GM12801 (cell line): Measurements from ENCODE around the gene SFXN5.

Source experiments
- TF ChIP-seq, protein P1 (sequence below): IDR thresholded peaks from one replicate; pipeline ENCODE4 v1.5.1; 2011; ENCODE audit warnings: control low read depth; ENCODE audit not compliant: insufficient read length; ENCODE audit errors: extremely low read depth

The SFXN5 gene

DNA sequence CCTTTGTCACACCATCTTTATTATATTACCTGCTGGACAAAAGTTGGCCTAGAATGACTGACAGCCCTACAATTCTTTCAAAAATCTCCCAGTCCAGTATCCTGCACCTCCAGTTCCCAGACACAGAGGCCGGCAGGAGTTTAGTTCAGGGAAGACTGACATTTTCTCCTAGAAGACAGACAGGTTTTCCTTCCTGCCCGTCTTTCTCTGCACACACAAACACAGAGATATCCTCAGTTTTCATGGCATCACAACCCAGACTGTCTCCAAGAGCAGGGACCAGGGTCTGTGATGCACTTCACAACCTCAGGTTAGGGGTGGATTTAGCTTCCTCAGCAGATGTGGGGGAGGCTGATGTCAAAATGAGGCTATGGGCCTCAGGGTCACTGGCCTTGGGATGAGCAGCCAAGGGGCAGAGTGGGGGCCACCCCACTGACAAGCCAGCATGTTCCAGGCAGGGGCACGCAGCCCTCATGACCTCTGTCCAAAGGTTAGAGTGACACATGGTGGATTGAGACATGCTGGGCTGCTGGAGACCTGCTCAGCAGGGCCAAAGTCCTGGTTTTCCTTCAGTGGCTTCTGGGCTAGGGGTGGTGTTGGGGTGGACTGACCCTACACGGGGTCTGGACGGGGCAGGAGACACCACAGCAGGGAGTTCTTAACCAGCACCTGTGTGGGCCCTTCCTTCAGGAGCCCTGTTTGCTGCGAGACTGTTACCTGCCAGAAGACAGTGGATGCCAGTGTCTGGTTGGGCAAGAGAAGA, 70.5 kb downstream of the SFXN5 start:
- TF ChIP-seq, protein P1, sequence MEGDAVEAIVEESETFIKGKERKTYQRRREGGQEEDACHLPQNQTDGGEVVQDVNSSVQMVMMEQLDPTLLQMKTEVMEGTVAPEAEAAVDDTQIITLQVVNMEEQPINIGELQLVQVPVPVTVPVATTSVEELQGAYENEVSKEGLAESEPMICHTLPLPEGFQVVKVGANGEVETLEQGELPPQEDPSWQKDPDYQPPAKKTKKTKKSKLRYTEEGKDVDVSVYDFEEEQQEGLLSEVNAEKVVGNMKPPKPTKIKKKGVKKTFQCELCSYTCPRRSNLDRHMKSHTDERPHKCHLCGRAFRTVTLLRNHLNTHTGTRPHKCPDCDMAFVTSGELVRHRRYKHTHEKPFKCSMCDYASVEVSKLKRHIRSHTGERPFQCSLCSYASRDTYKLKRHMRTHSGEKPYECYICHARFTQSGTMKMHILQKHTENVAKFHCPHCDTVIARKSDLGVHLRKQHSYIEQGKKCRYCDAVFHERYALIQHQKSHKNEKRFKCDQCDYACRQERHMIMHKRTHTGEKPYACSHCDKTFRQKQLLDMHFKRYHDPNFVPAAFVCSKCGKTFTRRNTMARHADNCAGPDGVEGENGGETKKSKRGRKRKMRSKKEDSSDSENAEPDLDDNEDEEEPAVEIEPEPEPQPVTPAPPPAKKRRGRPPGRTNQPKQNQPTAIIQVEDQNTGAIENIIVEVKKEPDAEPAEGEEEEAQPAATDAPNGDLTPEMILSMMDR = no peak

DNA sequence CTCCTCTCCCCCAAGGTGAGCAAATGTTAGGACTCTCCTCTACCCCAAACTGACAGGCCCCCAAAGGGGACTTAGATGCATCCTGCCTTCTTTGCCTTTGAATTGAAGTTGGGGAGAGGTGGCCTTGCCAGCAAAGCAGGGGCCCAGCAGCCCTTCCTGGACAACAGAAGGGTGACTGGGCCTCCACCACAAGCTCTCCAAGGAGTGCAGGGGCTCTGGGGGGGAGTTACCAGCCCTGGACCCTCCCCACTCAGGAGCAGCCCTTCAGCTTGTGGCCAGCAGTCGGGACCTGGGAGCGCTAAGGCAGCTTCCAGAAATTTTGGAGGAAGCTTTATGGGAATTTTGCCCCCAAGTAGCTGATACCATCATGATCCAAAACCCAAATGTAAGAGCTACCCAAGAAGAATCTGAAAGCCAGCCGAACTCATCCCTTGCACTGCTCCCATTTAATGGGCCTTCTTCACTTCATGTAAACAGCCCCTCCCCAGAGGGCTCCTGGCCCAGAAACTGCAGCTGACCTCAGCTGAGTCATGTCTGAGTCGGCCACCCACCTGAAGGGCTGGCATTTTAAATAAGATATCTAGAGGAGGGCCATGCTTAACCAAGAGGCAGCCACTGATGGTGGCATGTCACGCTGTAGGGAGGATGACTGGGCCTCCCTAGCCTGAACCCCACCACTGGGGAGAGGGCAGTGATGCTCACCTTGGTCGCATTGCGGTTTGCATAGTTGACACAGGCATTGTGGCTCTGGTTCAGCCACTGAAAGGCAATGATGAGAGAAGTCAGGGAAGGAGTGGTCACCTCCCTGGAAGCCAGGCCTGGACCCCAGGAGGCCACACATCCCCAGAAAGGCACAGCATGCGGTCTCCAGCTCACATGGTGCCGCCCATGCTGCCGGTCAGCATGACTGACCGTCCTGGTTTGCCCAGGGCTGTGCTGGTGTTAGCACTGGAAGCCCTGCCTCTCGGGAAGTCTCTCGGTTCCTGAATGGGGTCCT, 71.5 kb downstream of the SFXN5 start:
- TF ChIP-seq, protein P1 = no peak

DNA sequence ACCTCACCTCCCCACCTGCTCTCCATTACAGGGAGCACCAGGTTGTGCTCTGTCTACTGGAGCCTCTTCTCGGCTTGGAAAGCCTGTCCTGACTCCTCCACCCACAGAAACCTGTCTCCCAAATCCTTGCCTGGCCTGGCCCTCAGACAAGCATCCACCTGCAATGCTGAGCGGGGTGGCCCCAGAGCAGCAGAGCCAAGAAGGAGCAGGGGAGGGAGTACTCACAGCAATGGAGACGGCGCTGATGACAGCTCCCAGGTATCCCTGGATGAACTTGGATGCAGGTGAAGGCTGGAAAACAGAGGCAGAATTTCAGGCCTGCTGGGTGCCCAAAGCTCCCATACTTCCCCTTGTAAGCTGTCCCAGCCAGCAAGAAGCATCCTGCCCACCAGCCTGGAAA, 72.8 kb downstream of the SFXN5 start:
- TF ChIP-seq, protein P1 = no peak

DNA sequence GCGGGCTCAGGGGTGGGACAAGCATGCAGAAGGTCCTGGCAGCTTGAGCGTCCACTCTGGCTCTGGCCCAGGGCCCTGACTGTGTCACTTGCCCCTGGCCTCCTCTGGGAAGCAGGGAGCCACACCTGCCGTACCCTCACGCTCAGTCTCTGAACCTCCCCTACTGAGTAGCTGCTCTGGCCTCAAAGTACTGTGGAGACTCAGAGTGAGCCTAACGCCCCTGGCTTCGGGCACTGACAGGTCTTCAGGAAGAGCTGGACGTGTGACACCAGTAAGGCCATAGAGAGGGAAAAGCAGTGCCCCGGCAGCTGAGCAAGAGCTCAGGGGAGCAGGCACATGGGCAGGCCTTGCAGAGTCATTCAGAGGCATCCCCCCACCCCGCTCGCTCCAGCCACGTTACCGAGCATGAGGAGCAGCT, 73.3 kb downstream of the SFXN5 start:
- TF ChIP-seq, protein P1 = no peak

DNA sequence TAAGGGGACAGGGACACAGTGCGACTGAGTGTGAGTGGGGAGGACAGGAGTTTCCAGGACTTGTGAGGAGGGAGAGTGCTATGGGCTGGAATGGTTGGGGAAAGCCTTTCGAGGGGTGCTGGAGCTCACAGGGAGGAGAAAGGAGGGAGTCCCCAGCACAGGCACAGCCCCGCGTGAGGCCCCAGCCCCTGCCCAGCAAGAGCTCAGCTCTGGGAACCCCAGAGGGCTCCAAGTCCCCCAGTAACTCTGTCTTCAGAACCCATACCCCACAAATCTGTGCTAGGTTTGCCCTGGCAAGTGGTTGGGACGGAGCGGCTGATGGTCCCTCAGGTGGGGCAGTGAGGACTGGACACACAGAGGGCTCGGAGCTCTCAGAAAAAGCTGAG, 75.4 kb downstream of the SFXN5 start:
- TF ChIP-seq, protein P1 = no peak

DNA sequence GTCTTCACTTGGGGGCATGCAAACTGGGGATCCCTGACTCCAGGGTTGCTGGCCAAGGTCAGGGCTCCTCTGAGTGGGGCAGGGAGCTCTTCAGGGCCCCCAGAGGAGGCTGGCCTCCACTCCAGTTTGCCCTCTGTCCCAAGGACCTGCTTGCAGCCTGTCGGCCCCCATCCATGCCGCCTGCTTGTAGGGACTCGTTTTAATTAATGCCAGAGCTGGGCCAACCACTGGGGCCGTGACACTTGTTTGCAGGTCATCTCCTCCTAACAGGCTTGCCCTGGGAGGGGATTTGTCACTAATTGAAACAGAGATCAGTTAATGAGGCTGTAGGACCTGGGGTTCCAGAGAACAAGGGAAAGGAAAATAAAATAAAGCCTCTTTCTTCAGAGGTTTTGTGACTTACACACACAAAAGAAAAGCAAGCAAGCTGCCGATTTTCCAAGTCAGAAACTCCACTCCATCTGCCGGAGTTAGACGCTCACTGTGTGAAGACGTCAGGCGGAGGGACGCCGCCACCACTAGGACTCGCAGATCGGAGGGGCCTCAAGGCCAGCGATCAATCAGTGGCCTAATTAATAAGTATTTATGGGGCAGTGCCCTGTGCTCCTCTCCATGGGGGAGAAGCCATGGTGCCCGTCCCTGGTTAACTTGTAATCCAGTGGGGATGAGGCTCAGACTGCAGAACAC, 75.9 kb downstream of the SFXN5 start:
- TF ChIP-seq, protein P1 = no peak

DNA sequence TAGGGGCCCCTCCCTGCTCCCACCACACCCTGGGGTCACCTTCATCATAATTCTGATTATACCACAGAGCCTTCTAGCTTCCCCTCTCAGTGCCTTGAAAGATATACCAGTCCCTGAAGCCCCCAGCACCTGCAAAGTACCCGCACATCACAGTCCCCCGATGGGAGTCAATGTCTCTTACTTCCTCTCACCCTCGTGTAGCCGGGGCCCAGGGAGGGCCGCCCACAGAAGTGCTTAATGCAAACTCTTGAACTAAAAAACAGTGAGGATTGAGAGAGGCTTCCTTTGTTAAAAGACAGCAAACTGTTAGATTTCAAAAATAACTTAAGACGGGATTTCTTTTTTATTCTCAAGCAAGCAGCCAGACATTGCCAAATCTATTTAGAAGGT, 76.5 kb downstream of the SFXN5 start:
- TF ChIP-seq, protein P1 = no peak
